GM18505 (cell line): ENCODE measurements around the gene CADM2.
"Not testable (repeated sequence)": the region's sequence is repeated elsewhere in the genome, so short reads cannot be mapped to it uniquely, and the experiment has no call there.

ENCODE experiments used
- ATAC-seq: cut with Tn5 transposase; IDR thresholded peaks from one replicate; pipeline ENCODE4 v1.9.1; 2021; ENCODE audit not compliant: unreplicated experiment
- POLR2A ChIP-seq: IDR thresholded peaks from 4 replicates; pipeline ENCODE4 v1.6.1; 2011; ENCODE audit warnings: borderline replicate concordance; ENCODE audit not compliant: insufficient read depth, insufficient read length; ENCODE audit errors: extremely low read depth

Gene CADM2

GRCh38 chr3:85054579-85054978 lies 95.8 kb downstream of the CADM2 start:
- no peak for ATAC-seq
- TF ChIP-seq POLR2A: no peak

- TF ChIP-seq POLR2A: no peak
- ATAC-seq: no peak
Observed at GRCh38 chr3:85068911-85069310, 110.1 kb downstream of the CADM2 start.

GRCh38 chr3:85074003-85074402 lies 115.2 kb downstream of the CADM2 start:
- no peak for ATAC-seq
- no peak for TF ChIP-seq POLR2A

- ATAC-seq: no peak
- TF ChIP-seq POLR2A: no peak
Observed at GRCh38 chr3:85075663-85076062, 116.9 kb downstream of the CADM2 start.

- no peak for TF ChIP-seq POLR2A
- no peak for ATAC-seq
Observed at GRCh38 chr3:85077018-85077417, 118.2 kb downstream of the CADM2 start.

GRCh38 chr3:85081191-85081906 lies 122.6 kb downstream of the CADM2 start:
- ATAC-seq: no peak
- no peak for TF ChIP-seq POLR2A

GRCh38 chr3:85090495-85090894 lies 131.7 kb downstream of the CADM2 start:
- TF ChIP-seq POLR2A: no peak

GRCh38 chr3:85100316-85100715 lies 141.5 kb downstream of the CADM2 start:
- no peak for TF ChIP-seq POLR2A
- no peak for ATAC-seq

More at GRCh38 chr3:85090495-85090894, 131.7 kb downstream of the CADM2 start:
- no peak for ATAC-seq

- no peak for ATAC-seq
- no peak for TF ChIP-seq POLR2A
Observed at GRCh38 chr3:85102781-85103180, 144.0 kb downstream of the CADM2 start.

- no peak for TF ChIP-seq POLR2A
- ATAC-seq: no peak
Observed at GRCh38 chr3:85110393-85110792, 151.6 kb downstream of the CADM2 start.

- ATAC-seq: no peak
Observed at GRCh38 chr3:85120879-85121278, 162.1 kb downstream of the CADM2 start.

GRCh38 chr3:85132864-85133263 lies 174.1 kb downstream of the CADM2 start:
- not testable (repeated sequence) for ATAC-seq

More at GRCh38 chr3:85120879-85121278, 162.1 kb downstream of the CADM2 start:
- TF ChIP-seq POLR2A: no peak

- not testable (repeated sequence) for ATAC-seq
Observed at GRCh38 chr3:85133691-85134420, 175.1 kb downstream of the CADM2 start.

- ATAC-seq: no peak
- TF ChIP-seq POLR2A: no peak
Observed at GRCh38 chr3:85142626-85143025, 183.8 kb downstream of the CADM2 start.

GRCh38 chr3:85148036-85148435 lies 189.2 kb downstream of the CADM2 start:
- no peak for TF ChIP-seq POLR2A
- no peak for ATAC-seq

GRCh38 chr3:85151555-85151954 lies 192.8 kb downstream of the CADM2 start:
- TF ChIP-seq POLR2A: no peak
- no peak for ATAC-seq

- ATAC-seq: not testable (repeated sequence)
Observed at GRCh38 chr3:85153279-85153678, 194.5 kb downstream of the CADM2 start.
